GM19397 (cell line): ENCODE measurements around the gene DUS1L.
"Not testable (repeated sequence)": the region's sequence is repeated elsewhere in the genome, so short reads cannot be mapped to it uniquely, and the experiment has no call there.

Source experiments
- ATAC-seq: cut with Tn5 transposase; IDR thresholded peaks from one replicate; pipeline ENCODE4 v1.9.1; 2021; ENCODE audit warnings: mild to moderate bottlenecking, moderate library complexity; ENCODE audit not compliant: unreplicated experiment

Gene DUS1L

DNA sequence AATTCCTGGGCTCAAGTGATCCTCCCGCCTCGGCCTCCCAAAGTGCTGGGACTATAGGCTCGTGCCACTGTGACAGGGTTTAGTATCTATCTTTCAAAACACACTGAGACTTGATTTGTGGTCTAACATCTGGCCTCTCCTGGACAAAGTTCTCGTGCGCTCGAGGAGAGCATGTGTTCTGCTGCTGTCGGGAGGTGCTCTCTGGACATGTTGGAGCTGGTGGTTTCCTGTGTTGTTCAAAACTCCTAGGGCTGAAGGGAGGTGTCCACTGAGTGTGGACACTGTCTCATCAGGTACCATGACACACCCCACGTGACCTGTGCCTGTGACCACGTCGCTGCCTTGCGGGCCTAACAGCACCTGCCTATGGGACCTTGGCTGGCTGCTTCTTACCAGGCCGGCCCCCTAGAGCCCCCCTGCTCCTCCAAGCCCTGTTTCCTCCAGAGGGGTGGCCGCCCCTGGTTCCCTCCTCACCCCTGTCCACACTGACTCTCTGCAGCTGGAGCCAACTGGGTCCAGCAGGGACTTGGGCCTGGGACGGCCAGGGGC, 19.6 kb downstream of the DUS1L start:
- ATAC-seq: no peak

- no peak for ATAC-seq
Measured at GRCh38 chr17:82043507-82043906, 22.1 kb downstream of the DUS1L start.

GRCh38 chr17:82042649-82043048, 23.0 kb downstream of the DUS1L start:
- ATAC-seq: no peak

- ATAC-seq: no peak
Measured at GRCh38 chr17:82041144-82041814, 24.3 kb downstream of the DUS1L start.

DNA sequence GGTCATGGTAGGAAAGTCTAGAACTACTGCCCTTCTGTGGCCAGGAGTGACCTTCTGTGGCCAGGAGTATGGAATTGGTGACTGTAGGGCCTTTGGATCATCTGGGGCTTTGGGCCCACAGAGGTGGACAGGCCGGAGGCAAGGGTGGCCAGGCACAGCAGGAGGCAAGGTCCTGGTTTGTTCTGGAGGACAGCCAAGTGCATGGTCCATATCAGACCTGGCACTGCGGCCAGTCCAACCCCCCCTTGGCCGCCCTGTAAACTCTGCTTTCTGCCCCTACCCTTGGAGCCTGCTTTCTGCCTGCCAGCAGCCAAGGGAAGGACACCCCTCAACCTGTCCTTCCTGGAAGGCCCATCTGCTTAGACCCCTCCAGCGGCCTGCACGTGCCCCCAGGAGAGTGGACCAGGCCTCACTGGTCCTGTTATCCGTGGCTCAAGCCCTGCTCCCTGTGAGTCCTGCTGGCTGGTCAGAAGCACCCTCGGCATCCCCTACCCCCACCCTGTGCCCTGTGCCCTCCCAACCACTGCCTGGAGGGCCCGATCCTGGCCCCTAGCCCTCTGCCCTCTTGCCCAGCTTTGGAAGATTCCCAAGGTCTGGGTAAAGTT, 25.8 kb downstream of the DUS1L start:
- ATAC-seq: no peak

DNA sequence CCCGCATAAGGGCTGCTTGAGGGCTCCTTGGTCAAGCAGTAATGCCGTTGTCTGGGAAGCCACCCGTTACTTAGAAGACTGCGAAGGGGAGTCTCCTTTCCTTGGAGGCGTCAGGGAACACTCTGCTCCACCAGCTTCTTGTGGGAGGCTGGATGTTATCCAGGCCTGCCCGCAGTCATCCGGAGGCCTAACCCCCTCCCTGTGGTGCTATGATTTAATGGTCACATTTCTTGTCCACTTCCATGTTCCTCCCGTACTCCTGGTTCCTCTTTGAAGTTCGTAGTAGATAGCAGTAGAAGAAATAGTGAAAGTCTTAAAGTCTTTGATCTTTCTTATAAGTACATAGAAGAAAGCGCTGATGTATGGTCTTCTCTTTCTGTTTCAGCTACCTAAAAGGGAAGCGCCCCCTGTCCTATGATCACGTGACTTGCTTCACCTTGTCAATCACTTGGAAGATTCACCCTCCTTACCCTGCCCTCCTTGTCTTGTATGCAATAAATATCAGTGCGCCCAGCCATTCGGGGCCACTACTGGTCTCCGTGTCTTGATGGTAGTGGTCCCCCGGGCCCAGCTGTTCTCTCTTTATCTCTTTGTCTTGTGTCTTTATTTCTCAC, 26.7 kb downstream of the DUS1L start:
- not testable (repeated sequence) for ATAC-seq

DNA sequence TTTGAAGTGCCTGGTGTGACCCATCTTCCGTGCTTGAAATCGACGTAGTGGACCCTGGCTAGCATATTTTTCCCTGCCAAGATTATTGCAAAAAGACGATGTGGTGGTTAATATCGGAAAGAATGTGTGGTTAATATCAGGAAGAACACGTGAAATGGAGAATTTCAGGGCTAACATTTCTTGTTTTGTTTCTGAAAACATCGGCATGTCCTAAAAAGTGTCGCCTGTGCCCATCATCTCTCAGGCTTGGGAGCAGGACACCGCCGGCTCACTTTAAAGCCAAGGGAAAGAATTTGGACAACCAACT, 27.8 kb downstream of the DUS1L start:
- ATAC-seq: no peak

- peak; percentile 85 for ATAC-seq
Measured at GRCh38 chr17:82037092-82037888, 28.3 kb downstream of the DUS1L start, which contains the start of gene DCXR. Gene DCXR (minus strand): TSS chr17:82037697. CDS start chr17:82037682, 15 bp downstream.

DNA sequence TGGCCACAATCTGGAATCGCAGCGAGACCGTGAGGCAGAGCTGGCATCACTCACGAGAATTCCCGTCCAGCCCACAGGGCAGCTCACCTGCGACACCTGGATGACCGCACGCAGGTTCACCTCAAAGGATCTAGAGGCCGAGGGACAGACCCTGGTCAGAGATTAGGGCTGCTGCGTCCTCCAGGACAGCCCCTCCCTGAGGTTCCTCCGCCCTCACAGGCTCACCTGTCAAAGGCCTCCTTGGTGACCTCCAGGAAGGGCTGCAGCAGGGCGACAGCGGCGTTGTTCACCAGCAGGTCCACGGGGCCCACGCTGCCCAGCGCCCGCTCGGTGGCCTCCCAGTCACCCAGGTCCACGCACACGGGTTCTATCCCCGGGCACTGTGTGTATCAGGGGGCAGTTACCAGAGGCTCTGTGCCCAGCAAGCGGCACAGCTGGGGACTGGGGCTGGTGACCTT, 28.9 kb downstream of the DUS1L start:
- no peak for ATAC-seq

- ATAC-seq: no peak
Measured at GRCh38 chr17:82035956-82036633, 29.5 kb downstream of the DUS1L start.

DNA sequence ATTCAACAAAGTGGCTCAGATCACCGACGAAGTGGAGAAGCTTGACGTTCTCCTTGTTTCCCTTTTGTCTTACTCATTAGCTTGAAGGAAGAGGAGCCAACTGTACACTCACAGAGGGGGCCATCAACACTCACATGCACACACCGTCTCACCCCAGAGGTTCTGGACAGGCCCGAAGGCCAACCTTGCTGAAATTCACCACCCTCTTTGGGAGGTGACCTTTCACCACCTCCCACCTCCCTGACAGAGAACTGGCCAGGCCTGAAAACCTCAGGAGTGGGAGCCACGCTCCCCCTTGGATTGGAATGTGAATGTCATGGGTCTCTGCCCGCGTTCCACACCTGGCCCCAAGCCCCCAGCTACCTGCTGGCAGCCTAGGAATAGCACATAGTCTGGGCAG, 30.1 kb downstream of the DUS1L start:
- ATAC-seq: no peak

DNA sequence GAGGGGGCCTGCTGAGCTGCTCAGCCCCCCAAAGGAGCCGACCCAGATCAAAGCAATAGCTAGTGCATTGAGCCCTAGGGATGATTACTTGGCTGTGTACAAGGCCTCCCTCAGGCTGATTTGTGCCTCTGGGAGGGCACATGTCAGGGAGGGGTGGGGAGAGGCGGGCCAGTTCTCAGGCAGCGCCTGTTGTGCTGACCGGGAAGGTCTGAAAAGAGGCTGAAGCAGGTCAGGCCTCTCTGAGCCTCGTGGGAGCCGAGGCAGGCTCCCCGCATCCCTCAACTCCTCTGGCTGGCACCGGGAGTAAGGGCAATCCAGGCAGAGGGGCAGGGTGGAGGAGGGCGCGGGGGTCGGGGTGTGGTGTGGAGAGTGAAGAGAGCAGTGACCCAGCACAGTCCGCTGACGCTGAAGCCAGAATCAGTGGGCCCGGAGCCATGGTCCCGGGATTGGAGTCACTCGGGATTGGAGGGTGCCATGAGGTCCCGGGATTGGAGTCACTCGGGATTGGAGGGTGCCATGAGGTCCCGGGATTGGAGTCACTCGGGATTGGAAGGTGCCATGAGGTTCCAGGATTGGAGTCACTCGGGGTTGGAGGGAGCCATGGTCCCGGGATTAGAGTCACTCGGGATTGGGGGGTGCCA, 31.1 kb downstream of the DUS1L start:
- no peak for ATAC-seq

- no peak for ATAC-seq
Measured at GRCh38 chr17:82033359-82034085, 32.1 kb downstream of the DUS1L start.

DNA sequence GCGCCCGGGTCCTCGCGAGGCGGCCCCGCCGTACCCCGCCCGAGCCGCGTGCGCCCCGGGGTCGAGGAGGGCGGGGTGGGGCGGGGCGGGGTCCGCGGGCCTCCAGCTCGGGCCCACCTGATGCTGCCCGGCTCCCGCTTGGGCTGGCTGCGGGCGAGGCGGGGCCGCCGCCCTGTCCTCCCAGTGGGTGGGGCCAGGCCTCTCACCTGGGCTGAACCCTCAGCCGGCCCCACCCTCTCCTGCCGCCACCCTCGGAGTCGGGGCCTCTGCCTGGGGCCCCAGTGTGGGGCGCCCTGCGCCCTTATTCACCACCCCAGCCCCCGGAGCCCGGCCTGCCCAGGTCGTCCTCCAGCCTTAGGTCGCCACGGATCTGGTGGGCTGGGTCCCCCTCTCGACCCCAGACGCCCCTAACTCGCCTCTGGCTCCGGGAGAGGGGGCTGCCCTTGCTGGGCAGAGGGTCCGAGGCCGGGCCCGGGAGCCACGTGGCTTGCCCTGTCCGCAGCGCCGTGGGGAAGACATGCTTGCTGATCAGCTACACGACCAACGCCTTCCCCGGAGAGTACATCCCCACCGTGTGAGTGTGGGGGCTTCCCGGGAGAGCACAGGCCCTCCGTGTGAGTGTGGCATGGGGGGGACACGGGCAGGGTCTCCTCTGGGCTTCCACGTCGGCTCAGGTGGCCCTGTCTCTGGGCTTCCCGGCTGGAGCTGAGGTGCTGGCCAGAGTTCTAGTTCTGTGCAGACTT, 33.5 kb downstream of the DUS1L start:
- no peak for ATAC-seq

- ATAC-seq: no peak
Measured at GRCh38 chr17:82031303-82031884, 34.2 kb downstream of the DUS1L start, which contains the start of gene RAC3. Gene RAC3 (plus strand): TSS chr17:82031678. CDS start chr17:82031762, 84 bp downstream.

- no peak for ATAC-seq
Measured at GRCh38 chr17:82030470-82031302, 34.9 kb downstream of the DUS1L start.

DNA sequence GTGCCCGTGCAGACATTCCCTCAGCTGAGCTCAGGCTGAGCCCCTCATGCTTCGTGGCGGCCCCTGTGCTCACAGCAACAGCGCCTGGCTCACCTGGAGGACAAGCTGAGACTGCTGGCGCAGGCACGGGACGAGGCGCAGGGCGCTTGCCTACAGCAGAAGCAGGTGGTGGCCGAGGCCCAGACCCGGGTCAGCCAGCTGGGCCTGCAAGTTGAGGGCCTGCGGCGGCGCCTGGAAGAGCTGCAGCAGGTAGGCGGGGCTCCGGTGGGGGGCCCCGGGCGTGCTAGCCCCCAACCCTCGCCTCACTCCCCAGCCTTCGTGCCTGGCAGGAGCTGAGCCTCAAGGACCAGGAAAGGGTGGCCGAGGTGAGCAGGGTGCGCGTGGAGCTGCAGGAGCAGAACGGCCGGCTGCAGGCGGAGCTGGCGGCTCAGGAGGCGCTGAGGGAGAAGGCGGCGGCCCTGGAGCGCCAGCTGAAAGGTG, 35.6 kb downstream of the DUS1L start:
- ATAC-seq: no peak
